Neural cell (in vitro differentiated cells): Measurements from ENCODE around the gene APOBR. TPM values are rescaled to one million over a fixed set of nuclear protein-coding genes. Genes with fewer than 3 reads are reported as not detected.

Experiments used
- H2AFZ ChIP-seq: fragments of 200-600, 300-800 bp; sonication (generic), shearing (Covaris generic); 2 replicates; pipeline ENCODE4 v1.6.0; 2014; ENCODE audit warnings: low read depth, mild to moderate bottlenecking, antibody characterized with exemption, low read length, moderate library complexity
- H3F3A ChIP-seq: fragments of 200-600 bp; shearing (Covaris generic); 2 replicates; pipeline ENCODE4 v1.6.1; 2016; ENCODE audit warnings: mild to moderate bottlenecking, moderate library complexity, mixed read lengths, antibody characterized with exemption, low read length; ENCODE audit not compliant: insufficient read depth, poor library complexity, severe bottlenecking
- H3K27ac ChIP-seq: fragments of 200-600, 300-800 bp; sonication (generic), shearing (Covaris generic); 2 replicates; pipeline ENCODE4 v1.5.1; 2014; ENCODE audit warnings: mild to moderate bottlenecking, low read length, moderate library complexity
- H3K27me3 ChIP-seq: fragments of 300-800, 200-600 bp; sonication (generic), shearing (Covaris generic); 2 replicates; pipeline ENCODE4 v1.6.0; 2014; ENCODE audit warnings: mild to moderate bottlenecking, low read depth, low read length, moderate library complexity; ENCODE audit not compliant: insufficient read depth
- H3K36me3 ChIP-seq: fragments of 300-800, 200-600 bp; sonication (generic), shearing (Covaris generic); 2 replicates; pipeline ENCODE4 v1.5.1; 2014; ENCODE audit warnings: mild to moderate bottlenecking, antibody characterized with exemption, low read length, moderate library complexity; ENCODE audit not compliant: insufficient read depth
- H3K4me2 ChIP-seq: fragments of 300-800, 200-600 bp; sonication (generic), shearing (Covaris generic); 2 replicates; pipeline ENCODE4 v1.6.0; 2014; ENCODE audit warnings: mild to moderate bottlenecking, low read length
- H3K4me3 ChIP-seq: fragments of 300-800, 200-600 bp; sonication (generic), shearing (Covaris generic); 2 replicates; pipeline ENCODE4 v1.5.1; 2014; ENCODE audit warnings: mild to moderate bottlenecking, low read length, moderate library complexity
- H3K79me2 ChIP-seq: fragments of 200-600 bp; shearing (Covaris generic); replicated peaks from 2 replicates; pipeline ENCODE4 v1.6.0; 2014; ENCODE audit warnings: mild to moderate bottlenecking, low read length, moderate library complexity; ENCODE audit not compliant: insufficient read depth
- H3K9ac ChIP-seq: fragments of 300-800, 200-600 bp; sonication (generic), shearing (Covaris generic); 2 replicates; pipeline ENCODE4 v1.6.1; 2016; ENCODE audit warnings: mild to moderate bottlenecking, low read length, mixed read lengths
- H3K9me2 ChIP-seq: fragments of 200-600 bp; shearing (Covaris generic); 2 replicates; pipeline ENCODE4 v1.6.1; 2016; ENCODE audit warnings: mild to moderate bottlenecking, low read length, mixed read lengths; ENCODE audit not compliant: insufficient read depth
- H3K9me3 ChIP-seq: fragments of 200-600, 300-800 bp; sonication (generic), shearing (Covaris generic); 2 replicates; pipeline ENCODE4 v1.6.1; 2016; ENCODE audit warnings: mild to moderate bottlenecking, mixed run types, low read length, moderate library complexity, mixed read lengths
- H4K20me1 ChIP-seq: fragments of 200-600 bp; shearing (Covaris generic); 2 replicates; pipeline ENCODE4 v1.6.1; 2016; ENCODE audit warnings: mild to moderate bottlenecking, mixed run types; ENCODE audit not compliant: insufficient read depth
- CTCF ChIP-seq: fragments of 450-650 bp; IDR thresholded peaks from 2 replicates; pipeline ENCODE4 v1.5.1; 2014; ENCODE audit warnings: antibody characterized with exemption, mild to moderate bottlenecking, moderate library complexity; ENCODE audit not compliant: poor library complexity, severe bottlenecking
- EP300 ChIP-seq: fragments of 450-650 bp; conservative IDR thresholded peaks from 2 replicates; pipeline ENCODE4 v1.6.1; 2014; ENCODE audit warnings: antibody characterized with exemption, mild to moderate bottlenecking, moderate library complexity; ENCODE audit not compliant: poor library complexity, severe bottlenecking
- EZH2 ChIP-seq: fragments of 200-600, 300-800 bp; shearing (Covaris generic), sonication (generic); IDR thresholded peaks from 2 replicates; pipeline ENCODE4 v1.6.1; 2014; ENCODE audit warnings: antibody characterized with exemption, low read length, borderline replicate concordance, mild to moderate bottlenecking; ENCODE audit not compliant: insufficient read depth, poor library complexity, severe bottlenecking
- MXI1 ChIP-seq: fragments of 450-650 bp; conservative IDR thresholded peaks from 2 replicates; pipeline ENCODE4 v1.6.1; 2014; ENCODE audit warnings: antibody characterized with exemption, mild to moderate bottlenecking; ENCODE audit not compliant: poor library complexity, severe bottlenecking
- POLR2AphosphoS5 ChIP-seq: IDR thresholded peaks from 2 replicates; pipeline ENCODE4 v1.6.1; 2012
- RAD21 ChIP-seq: fragments of 450-650 bp; conservative IDR thresholded peaks from 2 replicates; pipeline ENCODE4 v1.6.1; 2014; ENCODE audit warnings: antibody characterized with exemption, mild to moderate bottlenecking, moderate library complexity
- REST ChIP-seq: IDR thresholded peaks from 2 replicates; pipeline ENCODE4 v1.6.1; 2012; ENCODE audit warnings: borderline replicate concordance
- SMC3 ChIP-seq: fragments of 450-650 bp; conservative IDR thresholded peaks from 2 replicates; pipeline ENCODE4 v1.6.1; 2014; ENCODE audit warnings: antibody characterized with exemption, mild to moderate bottlenecking, moderate library complexity; ENCODE audit not compliant: poor library complexity
- TAF1 ChIP-seq: IDR thresholded peaks from 2 replicates; pipeline ENCODE4 v1.6.1; 2012; ENCODE audit warnings: low read depth
- polyA plus RNA-seq: library from polyadenylated mRNA; depleted of rRNA; stranded (reverse); fragments of >200 nt; gene quantifications from 2 replicates; pipeline ENCODE4 v1.2.3, GENCODE V29; 2014

APOBR gene
- polyA plus RNA-seq, 1 donor from 2014 or later = not detected

- TF ChIP-seq EP300 = no peak
- no peak for TF ChIP-seq EZH2
- no peak for TF ChIP-seq RAD21
- TF ChIP-seq CTCF = no peak
- no peak for TF ChIP-seq TAF1
- TF ChIP-seq SMC3 = no peak
- TF ChIP-seq POLR2AphosphoS5 = no peak
- TF ChIP-seq REST = no peak
- no peak for TF ChIP-seq MXI1
- no peaks in the 10 kb centered on the region for H3K9me3 ChIP-seq
- no peaks in the 10 kb centered on the region for H3K79me2 ChIP-seq
- no peak overlapping the region for H3K9ac ChIP-seq
- H2AFZ ChIP-seq = no peak overlapping the region
- no peaks in the 10 kb centered on the region for H3K36me3 ChIP-seq
- H3K27ac ChIP-seq = no peak overlapping the region
- no peaks in the 10 kb centered on the region for H3K27me3 ChIP-seq
- H3K4me3 ChIP-seq = no peak overlapping the region
- H3F3A ChIP-seq = no peaks in the 10 kb centered on the region
- H3K4me2 ChIP-seq = no peak overlapping the region
- H4K20me1 ChIP-seq = no peaks in the 10 kb centered on the region
- no peaks in the 10 kb centered on the region for H3K9me2 ChIP-seq
Measured at GRCh38 chr16:28503470-28504259, 9.2 kb downstream of the APOBR start.

DNA sequence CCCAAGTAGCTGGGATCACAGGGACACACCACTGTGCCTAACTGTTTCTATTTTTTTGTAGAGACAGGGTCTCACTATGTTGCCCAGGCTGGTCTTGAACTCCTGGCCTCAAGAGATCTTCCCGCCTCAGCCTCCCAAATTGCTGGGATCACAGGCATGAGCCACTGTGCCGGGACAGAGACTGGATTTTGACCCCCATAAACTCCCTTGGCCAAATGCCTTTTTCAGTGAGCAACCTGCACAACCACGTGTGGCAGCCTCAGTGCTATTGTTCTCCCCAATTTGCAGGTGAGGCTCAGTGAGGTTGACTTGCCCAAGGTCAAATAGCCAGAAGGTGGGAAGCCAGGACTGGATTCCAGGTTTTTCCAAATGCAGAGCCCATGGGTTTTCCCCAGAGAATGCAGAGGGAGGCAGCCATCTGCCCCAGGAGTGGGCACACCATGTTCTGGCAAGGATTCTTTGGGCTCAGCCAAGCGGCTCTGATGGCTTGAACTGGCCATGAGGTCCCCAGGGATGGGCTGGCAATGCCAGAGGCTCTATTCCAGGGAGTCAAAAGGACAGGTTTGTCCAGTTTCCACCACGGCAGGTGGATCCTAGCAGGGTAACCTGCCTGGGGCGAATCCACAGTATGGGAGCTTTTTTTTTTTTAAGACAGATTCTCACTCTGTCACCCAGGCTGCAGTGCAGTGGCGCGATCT is 10.4 kb downstream of the APOBR start:
- Histone ChIP-seq H3K9ac (no peak overlapping the region), H2AFZ (no peak overlapping the region), H3K9me3 (no peaks in the 10 kb centered on the region), H3K27ac (no peak overlapping the region), H3K27me3 (no peaks in the 10 kb centered on the region), H3K36me3 (no peaks in the 10 kb centered on the region), H3K9me2 (no peaks in the 10 kb centered on the region), H3K79me2 (no peaks in the 10 kb centered on the region), H3K4me2 (no peak overlapping the region), H3F3A (no peaks in the 10 kb centered on the region), H3K4me3 (no peak overlapping the region), H4K20me1 (no peaks in the 10 kb centered on the region)
- TF ChIP-seq MXI1 (no peak), EZH2 (no peak), TAF1 (no peak), POLR2AphosphoS5 (no peak), SMC3 (no peak), EP300 (no peak), RAD21 (no peak), CTCF (no peak), REST (no peak)
